ENCODE measurements around the gene ALDH3B2.
"Not testable (repeated sequence)": the region's sequence is repeated elsewhere in the genome, so short reads cannot be mapped to it uniquely, and the experiment has no call there.

The ALDH3B2 gene

DNA sequence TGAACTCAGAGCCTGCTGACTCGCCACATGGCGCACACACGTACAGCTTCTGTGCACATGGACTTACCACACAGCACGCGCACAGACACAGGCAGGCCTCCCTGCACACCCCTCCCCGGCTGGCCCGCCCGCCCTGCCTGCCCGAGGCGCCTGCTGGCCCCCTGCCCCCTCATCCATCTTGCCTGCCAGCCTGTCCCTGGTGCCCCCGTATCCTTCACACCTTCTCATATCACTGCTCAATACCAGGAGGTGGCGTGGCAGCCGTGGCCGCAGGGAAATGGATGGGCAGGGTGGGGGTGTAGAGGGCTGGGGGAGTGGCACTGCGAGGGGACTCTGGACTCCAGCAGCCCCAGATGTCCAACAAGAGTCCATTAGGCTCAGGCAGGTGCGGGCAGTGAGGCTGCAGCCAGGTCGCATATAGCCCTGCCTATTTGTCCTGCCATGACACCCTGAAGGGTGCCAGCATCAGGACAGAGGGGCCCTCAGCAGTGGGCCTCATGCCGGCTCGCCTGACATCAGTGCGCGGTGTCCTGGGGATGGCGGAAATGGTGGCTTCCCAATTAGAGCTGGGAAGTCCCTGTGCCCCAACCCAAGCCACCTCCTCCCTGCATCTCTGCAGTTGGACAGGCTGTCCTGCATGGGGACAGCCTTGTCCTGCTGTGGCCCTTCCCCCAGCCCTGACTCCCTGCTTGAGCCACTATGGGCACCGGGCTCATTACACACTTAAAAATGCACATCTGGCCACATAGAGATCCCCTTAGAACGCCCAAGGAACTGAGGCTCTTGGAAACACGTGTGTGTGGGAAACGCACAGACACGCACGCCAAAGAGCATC lies 32.9 kb downstream of the ALDH3B2 start:
- DNase-seq = no peak

DNA sequence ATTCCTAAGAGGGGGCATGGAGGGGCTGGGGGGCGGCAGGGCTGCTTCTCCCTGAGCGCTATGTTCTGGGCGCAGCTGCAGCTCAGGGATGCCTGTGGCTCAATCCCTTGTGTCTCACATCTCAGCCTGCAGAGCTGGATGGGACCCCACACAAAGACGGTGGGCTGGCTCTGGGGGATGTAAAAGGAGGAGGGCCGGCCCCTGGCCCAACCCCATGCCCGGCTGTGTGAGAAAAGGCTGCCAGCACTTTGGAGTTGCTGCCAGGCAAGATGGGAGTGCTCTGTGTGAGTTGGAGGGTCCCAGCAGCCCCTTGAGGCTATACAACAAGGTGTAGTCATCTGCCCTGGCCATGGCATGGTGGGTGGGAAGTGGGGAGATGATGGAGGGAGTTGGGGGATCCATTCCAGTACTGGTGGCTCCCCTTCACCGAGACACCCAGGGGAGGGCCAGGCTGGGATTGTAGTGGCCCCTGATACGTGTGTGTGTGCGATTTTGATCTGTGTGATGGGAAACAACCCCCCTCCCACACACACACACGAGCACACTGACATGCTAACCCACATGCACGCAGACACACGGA lies 33.6 kb downstream of the ALDH3B2 start:
- DNase-seq = no peak

DNA sequence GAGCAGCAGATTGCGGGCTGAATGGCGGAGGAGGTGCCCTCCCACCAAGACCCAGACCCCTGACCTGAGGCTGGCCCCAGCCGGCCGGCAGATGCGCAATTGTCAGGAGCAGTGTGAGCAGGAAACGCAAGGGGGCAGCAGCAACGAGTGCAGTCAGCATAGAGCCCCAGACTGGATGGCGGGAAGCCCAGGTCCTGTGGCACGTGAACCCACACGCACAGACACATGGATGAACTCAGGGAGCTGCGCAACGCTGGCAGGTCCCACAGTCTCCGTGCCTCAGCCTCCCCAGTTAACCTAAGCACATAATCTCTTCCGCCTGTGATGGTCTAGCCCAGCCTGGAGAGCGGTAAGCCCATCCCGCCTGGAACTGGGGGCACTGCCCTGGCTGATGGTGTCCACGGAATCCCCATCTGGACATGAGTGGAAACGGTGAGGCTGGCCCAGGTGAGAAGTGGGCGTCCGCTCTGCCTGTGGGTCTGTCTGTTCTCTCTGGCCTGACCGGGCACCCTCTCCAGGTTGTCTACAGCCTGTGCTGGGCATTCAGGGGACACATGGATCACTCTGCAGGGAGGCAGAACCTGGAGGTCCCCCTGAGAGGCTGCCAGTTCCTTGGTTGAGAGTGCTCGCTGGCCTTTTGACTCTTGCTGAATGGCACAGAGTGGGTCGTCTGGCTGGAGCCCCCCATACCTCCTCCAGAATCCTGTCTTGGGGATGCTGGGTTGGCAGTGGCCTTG lies 34.2 kb downstream of the ALDH3B2 start:
- no peak for DNase-seq

DNA sequence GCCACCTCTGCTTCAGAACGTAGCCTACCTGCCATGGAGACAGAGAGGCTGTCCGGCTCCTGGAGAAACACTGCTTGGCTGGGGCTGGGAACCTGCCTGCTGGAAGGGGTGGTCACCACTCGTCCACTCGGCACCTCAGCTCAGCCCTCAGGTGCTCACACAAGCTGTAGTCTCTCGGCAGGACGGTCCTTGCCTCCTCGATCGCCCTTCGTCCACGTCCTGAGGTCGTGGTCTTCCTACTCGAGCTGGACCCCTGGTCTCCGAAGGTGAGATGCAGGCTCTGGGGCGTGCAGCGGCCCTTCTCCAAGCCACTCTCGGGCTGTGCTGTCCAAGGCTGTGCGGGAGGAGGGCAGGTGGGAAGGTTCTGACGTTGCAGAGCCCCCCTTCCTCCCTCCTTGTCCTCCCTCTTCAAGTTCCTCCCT lies 35.0 kb downstream of the ALDH3B2 start, which contains the start of gene TBX10:
TSS of gene TBX10 (minus strand) at position 326 of the 422 bp plus-strand sequence. CDS start at position 35, 291 bp downstream.
- DNase-seq = no peak

DNA sequence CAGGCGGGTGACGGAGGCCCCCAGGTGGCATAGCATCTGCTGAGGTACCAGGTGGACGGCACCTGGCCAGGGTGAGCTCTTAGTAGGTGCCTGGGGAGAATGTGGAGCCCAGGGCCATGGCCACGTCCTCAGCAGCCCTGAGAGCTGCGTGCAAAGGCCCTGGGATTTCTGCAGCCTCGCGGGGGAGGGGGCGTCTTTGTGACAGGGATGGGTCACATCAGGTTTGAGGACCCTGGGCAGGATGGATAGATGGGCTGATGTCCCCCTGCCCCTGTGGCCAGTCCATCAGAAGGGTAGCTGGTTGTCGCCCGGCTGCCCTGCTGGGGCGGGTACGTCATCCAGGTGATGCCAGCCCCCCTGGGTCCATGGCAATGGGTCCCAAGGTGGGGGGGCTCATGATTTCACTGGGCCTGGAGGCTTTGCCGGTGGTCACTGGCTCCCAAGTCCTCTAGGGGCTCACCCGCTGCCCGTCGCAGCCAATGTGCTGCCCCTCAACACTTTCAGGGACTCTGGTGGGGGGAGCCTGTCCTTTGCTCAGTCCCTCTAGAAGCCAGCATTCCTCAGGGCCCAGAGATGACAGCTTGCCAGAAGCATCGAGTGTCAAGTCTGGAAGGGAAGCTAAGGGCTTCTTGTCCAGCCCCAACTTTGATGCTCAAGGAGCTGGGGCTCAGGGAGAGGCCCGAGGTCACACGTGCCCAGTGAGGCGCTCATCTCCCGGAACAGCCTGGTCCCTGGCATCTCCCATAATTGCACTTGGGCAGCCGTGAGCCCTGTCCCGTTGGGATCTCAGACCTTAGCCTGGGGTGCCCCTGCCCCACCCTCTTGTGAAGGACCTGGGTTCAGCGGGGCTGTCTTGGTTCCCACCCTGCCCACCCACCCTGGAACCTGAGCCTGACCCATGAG lies 35.6 kb downstream of the ALDH3B2 start:
- no peak for DNase-seq

DNA sequence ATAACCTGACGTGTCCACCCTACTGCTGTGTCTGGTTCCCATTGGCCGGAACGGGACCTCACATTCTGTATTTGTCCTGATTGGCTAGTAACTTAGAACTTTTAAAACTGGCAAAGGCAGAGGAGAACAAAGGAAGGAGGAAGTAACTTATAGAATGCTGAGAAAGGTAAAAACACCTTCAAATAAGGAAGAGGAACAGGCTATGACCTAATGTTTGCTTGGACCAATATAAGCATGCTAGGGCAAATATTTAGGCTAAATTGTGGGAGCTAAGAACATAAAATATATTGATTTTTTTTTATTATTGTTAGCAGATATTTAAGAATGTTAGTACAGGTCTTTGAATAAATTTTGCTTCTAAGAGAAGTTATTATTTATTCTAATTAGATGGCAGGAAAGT lies 37.0 kb downstream of the ALDH3B2 start:
- not testable (repeated sequence) for DNase-seq

DNA sequence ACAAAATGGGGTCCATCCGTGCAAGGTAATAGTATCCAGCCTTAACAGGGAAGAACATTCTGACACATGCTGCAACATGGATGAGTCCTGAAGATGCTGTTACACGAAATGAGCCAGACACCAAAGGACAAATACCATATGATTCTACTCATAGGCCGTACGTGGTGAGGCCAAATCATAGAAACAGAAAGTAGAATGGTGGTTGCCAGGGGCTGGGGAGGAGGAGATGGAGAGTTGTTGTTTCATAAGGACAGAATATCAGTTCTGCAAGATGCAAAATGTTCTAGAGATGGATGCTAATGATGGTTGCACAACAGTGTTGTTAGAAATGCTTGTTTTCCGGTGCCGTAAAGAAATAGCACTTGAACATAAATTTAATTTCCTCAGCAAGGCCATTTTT lies 37.5 kb downstream of the ALDH3B2 start:
- DNase-seq = no peak

DNA sequence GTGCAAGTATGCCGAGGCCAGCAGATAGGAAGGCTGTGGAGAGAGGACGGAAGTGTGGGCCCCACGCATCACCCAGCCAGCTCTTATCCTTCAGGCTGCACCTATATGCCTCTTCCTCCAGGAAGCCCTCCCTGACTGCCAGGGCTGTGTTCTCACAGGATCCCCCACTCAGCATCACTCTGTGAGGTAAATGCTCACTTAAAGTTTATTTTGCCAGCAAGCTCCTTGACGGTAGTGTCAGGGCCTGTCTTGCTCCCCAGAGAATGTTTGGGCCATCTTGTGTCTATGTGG lies 39.2 kb downstream of the ALDH3B2 start:
- no peak for DNase-seq

DNA sequence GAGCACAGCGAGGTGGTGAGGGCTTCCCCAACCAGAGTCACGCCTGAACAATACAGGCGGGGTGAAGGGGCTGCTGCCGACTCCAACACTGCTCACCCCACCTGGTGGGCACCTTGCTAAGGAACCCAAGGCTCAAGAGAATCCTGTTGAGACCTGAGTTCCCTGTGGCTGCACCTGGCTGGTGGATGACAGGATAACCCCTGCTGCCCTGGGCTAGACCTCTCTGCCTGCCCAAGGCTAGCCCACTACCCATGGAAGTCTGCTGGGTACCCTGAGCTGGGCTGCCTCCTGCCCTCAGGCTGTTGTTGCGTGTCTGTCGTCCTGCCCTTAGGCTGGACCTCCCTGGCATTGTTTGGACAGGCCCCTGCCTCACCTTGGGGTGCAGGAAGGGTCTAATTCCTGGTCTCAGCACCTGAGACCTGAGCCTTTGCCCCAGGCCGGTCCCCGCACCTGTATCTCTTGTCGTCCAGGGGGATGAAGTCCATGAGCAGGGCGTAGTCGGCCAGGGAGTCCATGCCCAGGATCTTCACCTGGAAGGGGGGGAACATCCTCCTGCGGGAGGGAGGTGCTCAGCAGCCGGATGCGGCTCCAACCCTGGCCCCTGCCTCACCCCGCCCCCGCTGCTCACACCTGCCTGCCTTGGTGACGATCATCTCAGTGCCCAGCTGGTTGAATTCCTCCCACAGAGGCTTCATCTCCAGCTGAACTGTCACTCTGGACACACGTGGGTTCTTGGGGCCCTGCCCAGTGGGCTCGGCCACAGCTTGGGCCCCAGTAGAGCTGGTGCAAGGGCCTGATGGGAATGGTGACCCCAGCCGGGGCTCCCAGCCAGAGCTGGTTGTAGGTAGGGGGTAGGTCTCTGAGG lies 39.8 kb downstream of the ALDH3B2 start:
- DNase-seq = no peak

DNA sequence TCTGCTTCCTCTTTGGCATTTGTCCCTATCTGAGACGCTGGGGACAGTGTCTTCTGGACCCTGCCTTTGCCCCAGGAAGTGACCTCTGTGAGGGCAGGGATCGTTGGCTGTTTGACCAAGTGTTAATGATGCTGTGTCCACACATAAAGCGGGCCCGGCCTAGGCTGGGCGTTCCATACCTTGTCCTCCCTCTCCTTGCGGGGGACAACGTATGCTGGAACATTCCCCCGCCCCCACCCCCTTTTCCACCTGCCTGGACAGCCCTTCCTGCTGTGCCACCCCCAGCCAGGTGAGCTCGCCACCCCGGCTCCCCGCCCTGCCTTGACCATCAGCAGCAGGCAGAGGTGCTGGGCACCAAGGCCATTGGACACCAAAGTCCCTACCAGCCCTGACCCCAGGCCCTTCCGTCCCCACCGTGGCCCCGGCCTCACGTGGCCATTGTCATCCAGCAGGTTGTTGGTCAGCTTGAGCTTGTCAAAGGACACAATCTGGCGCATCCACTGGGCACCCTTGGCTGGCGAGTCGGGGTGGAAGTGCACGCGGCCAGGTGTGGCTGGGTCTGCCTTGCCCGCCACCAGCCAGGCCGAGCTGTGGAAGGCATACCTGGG lies 40.6 kb downstream of the ALDH3B2 start:
- no peak for DNase-seq

DNA sequence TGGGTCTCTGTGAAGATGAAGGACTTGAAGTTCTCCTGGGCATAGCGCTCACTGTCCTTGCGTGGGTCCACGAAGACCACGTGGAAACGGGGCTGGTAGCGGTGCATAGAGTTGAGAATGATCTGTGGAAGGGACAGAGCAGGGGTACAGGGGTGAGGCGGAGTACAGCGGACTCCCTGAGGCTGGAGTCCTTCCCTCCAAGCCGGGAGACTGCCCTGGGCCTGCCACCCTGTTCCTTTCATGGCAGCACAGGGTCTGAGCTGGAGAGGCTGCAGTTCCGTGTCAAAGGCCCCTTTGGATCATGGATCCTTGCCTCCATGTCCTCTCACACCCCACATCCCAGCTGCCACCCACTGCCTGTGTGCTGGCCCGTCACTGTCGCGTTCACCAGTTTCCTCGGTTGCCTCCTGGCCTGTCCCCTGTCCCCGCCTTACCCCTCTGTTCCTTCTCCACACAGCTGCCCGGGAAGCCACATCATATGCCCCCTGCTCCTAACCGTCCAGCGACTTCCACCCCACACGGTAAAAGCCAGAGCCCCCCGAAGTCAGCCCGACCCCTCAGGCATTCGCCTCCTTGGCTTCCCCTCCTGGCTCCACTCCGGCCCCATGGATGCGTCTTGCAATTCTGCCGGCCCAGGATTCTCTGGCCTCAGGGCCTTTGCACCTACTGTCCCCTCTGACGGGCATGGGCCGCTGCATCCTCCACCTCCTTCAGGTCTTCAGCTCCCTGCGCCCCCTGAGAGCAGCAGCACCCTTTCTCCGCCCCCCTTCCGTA lies 41.3 kb downstream of the ALDH3B2 start:
- DNase-seq = no peak

DNA sequence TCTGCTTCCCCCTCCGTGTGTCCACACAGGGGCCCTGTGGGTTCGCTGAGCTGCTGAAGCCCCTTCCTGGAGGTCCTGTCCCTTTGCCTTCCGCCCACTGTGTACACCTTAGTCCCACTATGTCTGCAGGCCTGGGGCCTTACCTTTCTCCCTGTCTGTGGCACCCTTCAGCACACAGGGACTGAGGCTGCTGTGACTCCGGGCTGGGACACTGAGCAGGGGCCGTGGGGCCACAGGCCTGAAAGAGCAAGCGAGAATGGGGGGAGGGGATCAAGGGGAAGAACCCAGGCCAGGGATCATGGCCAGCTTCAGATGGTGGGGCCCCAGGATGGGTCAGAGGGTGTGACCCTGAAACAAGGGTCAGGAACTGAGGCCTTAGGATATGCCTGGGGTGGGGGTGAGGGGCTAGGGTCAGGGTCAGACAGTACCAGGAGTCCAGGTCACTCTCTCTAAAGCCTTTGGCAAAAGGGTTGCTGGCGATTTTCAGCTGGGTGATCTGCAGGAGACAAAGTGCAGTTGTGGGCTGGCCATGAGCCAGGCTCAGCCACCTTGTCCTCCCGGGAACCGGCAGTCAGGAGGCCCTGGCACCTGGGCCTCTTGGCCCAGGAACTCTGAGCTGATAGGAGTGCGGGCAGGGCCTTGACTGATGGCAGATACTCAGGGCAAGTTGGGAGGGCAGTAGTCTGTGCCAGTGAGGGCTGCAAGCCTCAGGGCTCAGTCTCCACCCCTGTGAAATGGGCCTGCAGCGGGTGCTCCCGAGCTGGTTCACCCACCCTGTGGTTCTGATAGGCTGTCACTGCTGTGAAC lies 42.0 kb downstream of the ALDH3B2 start:
- DNase-seq = no peak

DNA sequence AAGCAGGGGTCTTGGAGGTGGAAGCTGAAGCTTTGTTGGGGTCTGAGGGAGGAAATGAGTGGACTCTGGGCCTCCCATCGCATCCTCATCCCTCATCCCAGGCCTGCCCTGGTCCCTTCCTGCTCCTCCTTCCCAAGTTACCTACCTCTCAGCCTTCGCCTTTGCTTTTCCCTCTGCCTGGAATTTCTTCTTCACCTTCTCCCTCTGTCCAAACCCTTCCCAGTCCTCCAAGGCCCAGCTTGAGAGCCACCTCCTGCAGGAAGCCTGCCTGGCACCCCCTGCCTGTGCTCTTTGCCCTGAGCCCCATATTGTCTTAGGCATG lies 42.6 kb downstream of the ALDH3B2 start:
- DNase-seq = no peak

DNA sequence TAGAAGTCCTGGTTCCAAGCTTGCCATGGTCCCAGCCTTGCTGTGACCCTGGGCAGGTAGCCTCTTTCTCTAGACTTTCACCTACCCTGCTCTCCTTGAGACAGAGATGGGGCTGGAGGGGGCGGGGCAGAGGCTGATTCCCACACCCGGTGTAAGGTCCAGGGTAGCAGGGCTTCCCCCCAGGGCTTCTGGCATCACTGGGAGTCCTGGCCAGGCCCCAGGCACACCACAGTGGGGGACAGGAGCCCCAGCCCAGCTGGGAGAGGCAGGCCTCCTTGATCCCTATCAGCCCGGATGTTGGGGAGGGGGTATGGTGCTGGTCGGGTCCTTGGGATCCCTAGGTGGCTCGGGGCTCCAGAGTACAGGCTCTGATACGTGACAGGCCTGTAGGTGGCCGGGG lies 43.0 kb downstream of the ALDH3B2 start:
- DNase-seq = no peak

DNA sequence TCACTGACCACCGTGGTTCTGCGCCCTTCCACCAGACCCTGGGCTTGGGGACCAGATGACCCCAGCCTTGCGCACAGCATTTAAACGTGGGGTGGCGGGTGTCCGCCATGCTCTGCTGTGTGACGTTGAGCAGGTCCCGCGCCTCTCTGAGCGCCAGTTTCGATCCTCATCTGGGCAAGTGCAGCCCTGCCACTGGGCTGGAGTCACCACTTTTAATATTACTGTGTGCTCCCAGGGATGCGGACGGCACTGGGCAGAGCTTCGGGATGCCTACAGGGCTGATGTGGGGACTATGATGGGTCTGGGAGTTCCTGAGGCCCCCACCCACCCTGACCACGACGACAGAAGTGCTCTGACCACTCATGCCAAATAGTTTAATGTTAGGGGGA lies 43.5 kb downstream of the ALDH3B2 start:
- DNase-seq = no peak

DNA sequence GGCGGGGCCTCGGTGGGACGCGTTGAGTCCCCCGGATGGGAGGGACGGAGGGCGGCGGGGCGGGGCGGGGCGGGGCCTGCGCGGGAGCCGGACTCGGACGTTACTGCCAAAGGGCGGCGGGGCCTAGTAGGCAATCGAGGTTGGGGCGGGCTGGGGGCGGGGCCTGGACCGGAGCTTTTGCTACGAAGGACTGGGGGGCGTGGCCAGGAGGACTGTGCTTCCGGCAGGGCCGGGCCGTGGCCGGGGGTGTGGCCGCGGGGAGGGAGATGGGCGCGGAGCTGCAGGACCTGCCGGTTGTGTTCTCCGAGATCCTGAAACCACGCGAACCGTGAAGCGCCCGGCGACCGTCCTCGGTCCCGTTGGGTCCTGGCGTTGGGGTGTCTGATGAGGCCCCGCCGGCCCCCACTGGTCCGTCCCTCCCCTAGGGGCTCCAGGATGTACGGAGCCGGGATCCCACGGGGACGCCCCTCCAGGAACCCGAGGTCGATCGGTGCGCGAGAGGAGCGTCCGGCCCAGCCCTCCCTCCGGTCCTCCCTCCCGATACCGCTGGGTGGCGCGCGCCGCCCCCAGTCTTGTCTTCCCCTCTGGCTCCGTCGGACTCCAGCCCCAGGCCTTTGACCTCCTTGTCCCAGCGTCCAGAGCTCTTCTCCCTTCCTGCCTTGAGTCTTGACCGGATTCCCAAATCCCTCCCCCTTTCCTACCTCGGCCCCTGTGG lies 44.0 kb downstream of the ALDH3B2 start:
- DNase-seq = peak; percentile 79

DNA sequence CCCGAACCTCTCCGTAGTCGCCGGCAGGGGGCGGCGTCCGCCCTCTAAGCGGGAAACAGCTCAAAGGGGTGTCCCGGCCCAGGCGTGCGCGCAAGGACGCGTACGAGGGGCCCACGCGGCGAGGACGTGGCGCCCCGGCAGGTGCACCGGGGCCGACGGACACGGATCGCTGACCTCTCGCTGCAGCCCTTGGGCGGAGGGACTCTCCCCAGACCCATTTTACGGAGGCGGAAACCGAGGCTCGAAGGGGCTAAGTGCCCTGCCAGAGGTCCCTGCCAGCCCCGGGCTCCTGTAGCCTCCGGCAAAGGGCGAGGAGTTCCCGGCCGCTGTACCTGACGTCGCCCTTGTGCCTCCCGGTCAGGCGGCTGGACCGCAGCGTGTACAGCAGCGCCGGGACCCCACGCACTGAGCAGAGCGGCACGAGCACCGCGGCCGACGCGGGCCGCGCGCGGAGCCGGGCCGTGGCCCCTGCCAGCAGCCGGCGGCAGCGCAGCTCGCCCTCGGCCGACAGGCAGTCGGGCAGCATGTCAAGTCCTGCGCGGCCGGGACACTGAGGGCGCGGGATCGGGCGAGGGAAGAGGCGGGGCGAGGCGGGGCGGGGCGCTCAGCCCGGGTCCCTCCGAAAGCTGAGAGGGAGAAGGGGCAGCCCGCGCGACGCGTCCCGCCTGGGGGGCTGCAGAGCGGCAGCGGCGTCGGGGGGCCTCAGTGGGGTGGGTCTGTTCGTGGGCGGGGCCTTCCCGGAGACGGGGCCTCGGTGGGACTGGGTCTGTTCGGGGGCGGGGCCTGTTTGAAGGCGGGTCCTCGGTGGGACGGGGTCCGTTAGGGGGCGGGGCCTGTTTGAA lies 44.8 kb downstream of the ALDH3B2 start, which contains the start of gene NUDT8:
TSS of gene NUDT8 (minus strand) at position 552 of the 842 bp plus-strand sequence. CDS start at position 526, 26 bp downstream.
- no peak for DNase-seq

DNA sequence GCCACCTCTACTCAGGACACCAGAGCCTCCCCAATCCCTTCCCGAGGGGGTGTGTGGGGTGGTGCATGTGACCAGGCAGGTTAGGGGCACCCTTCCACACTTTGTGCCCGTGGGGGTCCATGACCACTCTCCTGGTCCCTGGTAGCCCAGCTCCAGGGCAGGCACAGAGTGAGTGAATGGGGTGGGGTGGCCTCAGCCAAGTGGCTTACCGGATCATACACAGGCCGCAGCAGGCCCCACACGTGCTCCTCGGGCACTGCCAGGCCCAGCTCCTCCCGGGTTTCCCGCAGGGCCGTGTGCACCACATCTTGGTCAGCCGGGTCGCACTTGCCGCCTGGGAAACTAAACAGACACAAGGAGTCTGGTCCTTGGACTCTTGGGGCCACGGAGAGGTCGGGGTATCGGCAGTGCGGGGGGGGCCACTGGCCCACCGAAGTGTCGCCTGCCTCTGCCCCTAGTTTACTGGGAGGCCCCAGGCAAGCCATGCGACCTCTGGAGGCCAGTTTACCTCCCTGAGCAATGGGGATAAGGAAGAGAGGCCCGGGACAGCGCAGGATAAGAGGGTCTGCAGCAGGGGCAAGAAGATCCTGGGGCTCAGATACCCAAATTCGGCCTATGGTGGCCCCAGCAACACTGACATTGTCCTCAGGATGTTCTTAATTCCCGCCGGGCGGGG lies 45.6 kb downstream of the ALDH3B2 start:
- DNase-seq = no peak
